ENCODE data around the gene DRG2. TPM values are rescaled to one million over a fixed set of nuclear protein-coding genes. Genes with fewer than 3 reads are reported as not detected.

DRG2 gene
- polyA plus RNA-seq, 1 experiment: 36.4 TPM

DNA sequence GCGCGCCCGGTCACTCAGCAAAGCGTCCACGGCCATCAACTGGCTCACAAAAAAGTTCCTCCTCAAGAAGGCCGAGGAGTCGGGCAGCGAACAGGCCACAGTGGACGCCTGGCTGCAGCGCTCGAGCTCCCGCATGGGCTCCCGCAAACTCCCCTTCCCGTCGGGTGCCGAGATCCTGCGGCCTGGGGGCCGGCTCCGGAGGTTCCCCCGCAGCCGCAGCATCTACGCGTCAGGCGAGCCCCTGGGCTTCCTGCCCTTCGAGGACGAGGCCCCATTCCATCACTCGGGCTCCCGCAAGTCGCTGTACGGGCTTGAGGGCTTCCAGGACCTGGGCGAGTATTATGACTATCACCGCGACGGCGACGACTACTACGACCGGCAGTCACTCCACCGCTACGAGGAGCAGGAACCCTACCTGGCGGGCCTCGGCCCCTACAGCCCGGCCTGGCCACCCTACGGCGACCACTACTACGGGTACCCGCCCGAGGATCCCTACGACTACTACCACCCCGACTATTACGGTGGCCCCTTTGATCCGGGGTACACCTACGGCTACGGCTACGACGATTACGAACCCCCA, 31.5 kb downstream of the DRG2 start:
- no peak overlapping the region for H3K4me3 ChIP-seq (ENCODE audit: low read depth, low read length)
- H3K36me3 ChIP-seq (ENCODE audit: control insufficient read depth, insufficient read depth, low read length): no peaks in the 10 kb centered on the region
- TF ChIP-seq, protein P1, sequence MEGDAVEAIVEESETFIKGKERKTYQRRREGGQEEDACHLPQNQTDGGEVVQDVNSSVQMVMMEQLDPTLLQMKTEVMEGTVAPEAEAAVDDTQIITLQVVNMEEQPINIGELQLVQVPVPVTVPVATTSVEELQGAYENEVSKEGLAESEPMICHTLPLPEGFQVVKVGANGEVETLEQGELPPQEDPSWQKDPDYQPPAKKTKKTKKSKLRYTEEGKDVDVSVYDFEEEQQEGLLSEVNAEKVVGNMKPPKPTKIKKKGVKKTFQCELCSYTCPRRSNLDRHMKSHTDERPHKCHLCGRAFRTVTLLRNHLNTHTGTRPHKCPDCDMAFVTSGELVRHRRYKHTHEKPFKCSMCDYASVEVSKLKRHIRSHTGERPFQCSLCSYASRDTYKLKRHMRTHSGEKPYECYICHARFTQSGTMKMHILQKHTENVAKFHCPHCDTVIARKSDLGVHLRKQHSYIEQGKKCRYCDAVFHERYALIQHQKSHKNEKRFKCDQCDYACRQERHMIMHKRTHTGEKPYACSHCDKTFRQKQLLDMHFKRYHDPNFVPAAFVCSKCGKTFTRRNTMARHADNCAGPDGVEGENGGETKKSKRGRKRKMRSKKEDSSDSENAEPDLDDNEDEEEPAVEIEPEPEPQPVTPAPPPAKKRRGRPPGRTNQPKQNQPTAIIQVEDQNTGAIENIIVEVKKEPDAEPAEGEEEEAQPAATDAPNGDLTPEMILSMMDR (IDR thresholded peaks at IDR 0.05; ENCODE audit: insufficient read depth, low read depth, low read length): no peak
- CTCF ChIA-PET: no interaction called here
- no peak for DNase-seq (ENCODE audit: low read depth)
- POLR2A ChIA-PET: no interaction called here
- no peaks in the 10 kb centered on the region for H3K27me3 ChIP-seq (ENCODE audit: control insufficient read depth, insufficient read depth, low read length)

DNA sequence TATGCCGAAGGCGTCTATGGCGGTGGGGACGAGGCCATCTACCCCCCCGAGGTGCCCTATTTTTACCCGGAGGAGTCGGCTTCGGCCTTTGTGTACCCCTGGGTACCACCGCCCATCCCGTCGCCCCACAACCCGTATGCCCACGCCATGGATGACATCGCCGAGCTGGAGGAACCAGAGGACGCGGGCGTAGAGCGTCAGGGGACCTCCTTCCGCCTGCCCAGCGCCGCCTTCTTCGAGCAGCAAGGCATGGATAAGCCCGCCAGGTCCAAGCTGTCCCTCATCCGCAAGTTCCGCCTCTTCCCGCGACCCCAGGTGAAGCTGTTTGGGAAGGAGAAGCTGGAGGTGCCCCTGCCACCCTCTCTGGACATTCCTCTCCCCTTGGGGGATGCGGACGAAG, 32.2 kb downstream of the DRG2 start:
- CTCF ChIA-PET: interaction anchor here (1.1 kb wide), 1 partner anchor 22 kb away, joined by 3 read pairs; no protein-coding TSS in a partner anchor
- DNase-seq (ENCODE audit: low read depth): no peak
- H3K27me3 ChIP-seq (ENCODE audit: control insufficient read depth, insufficient read depth, low read length): no peaks in the 10 kb centered on the region
- H3K36me3 ChIP-seq (ENCODE audit: control insufficient read depth, insufficient read depth, low read length): no peaks in the 10 kb centered on the region
- TF ChIP-seq, protein P1 (IDR thresholded peaks at IDR 0.05; ENCODE audit: insufficient read depth, low read depth, low read length): no peak
- no peak overlapping the region for H3K4me3 ChIP-seq (ENCODE audit: low read depth, low read length)
- POLR2A ChIA-PET: no interaction called here

DNA sequence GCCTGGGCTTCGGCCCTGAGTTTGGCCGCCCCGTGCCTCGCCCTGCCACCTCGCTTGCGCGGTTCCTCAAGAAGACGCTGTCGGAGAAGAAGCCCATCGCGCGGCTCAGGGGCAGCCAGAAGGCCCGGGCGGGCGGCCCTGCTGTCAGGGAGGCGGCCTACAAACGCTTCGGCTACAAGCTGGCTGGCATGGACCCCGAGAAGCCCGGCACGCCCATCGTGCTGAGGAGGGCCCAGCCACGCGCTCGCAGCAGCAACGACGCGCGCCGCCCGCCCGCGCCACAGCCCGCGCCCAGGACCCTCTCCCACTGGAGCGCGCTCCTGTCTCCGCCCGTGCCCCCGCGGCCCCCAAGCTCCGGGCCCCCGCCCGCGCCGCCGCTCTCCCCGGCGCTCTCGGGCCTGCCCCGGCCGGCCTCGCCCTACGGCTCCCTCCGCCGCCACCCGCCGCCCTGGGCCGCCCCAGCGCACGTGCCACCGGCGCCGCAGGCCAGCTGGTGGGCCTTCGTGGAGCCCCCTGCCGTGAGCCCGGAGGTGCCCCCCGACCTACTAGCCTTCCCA, 32.8 kb downstream of the DRG2 start:
- no peaks in the 10 kb centered on the region for H3K36me3 ChIP-seq (ENCODE audit: control insufficient read depth, insufficient read depth, low read length)
- no peaks in the 10 kb centered on the region for H3K27me3 ChIP-seq (ENCODE audit: control insufficient read depth, insufficient read depth, low read length)
- CTCF ChIA-PET: interaction anchor here (1.1 kb wide), 1 partner anchor 21 kb away, joined by 3 read pairs; no protein-coding TSS in a partner anchor
- POLR2A ChIA-PET: no interaction called here
- TF ChIP-seq, protein P1 (IDR thresholded peaks at IDR 0.05; ENCODE audit: insufficient read depth, low read depth, low read length): no peak
- no peak for DNase-seq (ENCODE audit: low read depth)
- H3K4me3 ChIP-seq (ENCODE audit: low read depth, low read length): no peak overlapping the region

DNA sequence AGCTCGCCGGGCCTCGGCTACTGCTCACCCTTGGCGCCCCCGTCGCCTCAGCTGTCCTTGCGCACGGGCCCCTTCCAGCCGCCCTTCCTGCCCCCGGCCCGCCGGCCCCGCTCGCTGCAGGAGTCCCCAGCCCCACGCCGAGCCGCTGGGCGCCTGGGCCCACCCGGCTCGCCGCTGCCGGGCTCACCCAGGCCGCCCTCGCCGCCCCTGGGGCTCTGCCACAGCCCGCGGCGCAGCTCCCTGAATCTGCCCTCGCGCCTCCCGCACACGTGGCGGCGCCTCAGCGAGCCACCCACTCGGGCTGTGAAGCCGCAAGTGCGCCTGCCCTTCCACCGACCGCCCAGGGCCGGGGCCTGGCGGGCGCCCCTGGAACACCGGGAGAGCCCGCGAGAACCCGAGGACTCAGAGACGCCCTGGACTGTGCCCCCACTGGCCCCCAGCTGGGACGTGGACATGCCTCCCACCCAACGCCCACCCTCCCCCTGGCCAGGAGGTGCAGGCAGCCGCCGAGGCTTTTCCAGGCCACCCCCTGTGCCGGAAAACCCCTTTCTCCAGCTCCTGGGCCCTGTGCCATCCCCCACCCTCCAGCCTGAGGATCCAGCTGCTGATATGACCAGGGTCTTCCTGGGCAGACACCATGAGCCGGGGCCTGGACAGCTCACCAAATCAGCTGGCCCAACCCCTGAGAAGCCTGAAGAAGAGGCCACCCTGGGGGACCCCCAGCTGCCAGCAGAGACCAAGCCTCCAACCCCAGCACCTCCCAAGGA, 33.6 kb downstream of the DRG2 start:
- POLR2A ChIA-PET: no interaction called here
- TF ChIP-seq, protein P1 (IDR thresholded peaks at IDR 0.05; ENCODE audit: insufficient read depth, low read depth, low read length): no peak
- Histone ChIP-seq H3K4me3 (ENCODE audit: low read depth, low read length) (no peak overlapping the region), H3K36me3 (ENCODE audit: control insufficient read depth, insufficient read depth, low read length) (no peaks in the 10 kb centered on the region), H3K27me3 (ENCODE audit: control insufficient read depth, insufficient read depth, low read length) (no peaks in the 10 kb centered on the region; the same call in 1 of the 2 replicates)
- DNase-seq (ENCODE audit: low read depth): no peak
- CTCF ChIA-PET: interaction anchor here (1.1 kb wide), 1 partner anchor 21 kb away, joined by 3 read pairs; no protein-coding TSS in a partner anchor
